HG02798 (cell line): Measurements from ENCODE around the gene DCLK2.
A peak's percentile ranks its signal among the peaks of the same experiment; 100 is the strongest.

Source experiments
- ATAC-seq: cut with Tn5 transposase; IDR thresholded peaks from one replicate; pipeline ENCODE4 v1.9.1; 2021; ENCODE audit warnings: mild to moderate bottlenecking; ENCODE audit not compliant: unreplicated experiment, poor library complexity

Gene DCLK2

GRCh38 chr4:150115851-150116250 is 37.6 kb downstream of the DCLK2 start:
- no peak for ATAC-seq

DNA sequence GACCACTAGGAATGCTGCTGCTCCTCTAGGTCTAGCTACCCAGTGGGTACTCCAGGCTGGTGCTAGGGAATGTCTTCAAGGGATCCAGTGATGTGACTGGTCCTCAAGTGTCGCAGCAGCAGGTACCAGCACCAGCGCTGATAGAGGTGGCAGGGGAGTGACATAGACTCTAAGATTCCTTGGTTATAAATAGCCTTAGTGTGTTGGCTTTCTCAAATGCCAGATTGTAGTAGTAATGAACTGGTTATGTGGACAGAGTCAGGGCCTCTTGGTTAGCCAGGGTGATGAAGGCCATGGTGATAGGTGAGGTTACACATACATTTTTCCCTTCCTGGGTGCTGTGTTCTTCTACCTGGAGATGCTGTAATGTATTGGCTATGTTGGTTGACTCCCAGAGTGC is 38.3 kb downstream of the DCLK2 start:
- ATAC-seq: no peak

DNA sequence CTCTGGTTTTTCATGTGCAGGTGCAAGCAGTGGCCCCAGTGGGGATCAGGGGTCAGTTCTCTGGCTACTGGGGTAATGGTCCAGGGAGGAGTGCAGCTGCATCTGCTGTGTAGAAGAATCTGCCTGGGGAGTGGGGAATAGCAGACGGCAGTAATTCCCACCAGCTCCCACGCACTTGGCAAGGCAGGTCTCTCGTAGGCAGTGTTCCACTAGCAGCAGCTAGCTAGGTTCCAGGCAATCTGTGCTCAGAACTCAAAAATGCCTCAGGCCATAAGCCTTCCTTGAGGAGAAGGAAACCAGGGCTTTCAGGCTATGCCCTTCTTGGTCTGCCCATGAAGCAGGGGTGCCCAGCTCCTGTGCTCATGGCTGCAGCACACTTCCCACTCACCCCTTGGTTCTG is 38.8 kb downstream of the DCLK2 start:
- no peak for ATAC-seq

GRCh38 chr4:150117629-150118028 is 39.4 kb downstream of the DCLK2 start:
- no peak for ATAC-seq

- ATAC-seq: no peak
Observed at GRCh38 chr4:150119492-150119891, 41.2 kb downstream of the DCLK2 start.

- ATAC-seq: no peak
Observed at GRCh38 chr4:150123087-150123486, 44.8 kb downstream of the DCLK2 start.

DNA sequence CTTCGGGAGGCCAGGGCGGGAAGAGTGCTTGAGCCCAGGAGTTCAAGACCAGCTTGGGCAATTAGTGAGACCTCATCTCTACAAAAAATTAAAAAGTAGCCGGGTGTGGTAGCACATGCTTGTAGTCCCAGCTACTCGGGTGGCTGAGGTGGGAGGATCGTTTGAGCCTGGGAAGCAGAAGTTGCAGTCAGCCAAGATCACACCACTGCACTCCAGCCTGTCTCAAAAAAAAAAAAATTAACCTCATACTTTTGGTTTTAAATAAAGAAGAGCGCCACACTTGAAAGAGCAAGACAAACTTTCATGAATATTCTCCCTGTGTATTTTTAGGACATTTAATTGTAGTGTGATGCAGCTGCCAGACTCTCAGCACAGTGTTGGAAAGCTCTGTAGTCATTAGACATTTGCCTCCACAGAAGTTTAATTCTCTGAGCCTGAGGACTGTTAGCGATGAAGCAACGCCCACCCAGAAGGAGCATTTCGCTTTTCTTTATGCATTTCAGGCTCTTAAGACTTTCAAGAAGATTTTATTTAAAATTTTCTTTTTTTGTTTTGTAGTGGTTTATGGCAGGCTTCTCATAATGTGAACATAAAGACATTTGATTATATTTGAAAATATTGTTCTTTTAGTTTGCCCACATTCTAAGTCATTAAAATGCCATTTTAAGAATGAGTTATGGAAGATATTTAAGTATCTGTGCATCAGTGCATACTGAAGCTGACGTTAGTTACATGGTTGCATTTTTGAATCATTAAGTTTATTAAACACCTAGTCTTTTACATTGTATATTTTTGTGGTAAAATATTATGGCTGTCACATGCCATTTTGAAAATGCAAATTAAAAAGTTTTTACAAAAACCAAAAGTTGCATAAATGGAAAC is 45.8 kb downstream of the DCLK2 start:
- no peak for ATAC-seq

DNA sequence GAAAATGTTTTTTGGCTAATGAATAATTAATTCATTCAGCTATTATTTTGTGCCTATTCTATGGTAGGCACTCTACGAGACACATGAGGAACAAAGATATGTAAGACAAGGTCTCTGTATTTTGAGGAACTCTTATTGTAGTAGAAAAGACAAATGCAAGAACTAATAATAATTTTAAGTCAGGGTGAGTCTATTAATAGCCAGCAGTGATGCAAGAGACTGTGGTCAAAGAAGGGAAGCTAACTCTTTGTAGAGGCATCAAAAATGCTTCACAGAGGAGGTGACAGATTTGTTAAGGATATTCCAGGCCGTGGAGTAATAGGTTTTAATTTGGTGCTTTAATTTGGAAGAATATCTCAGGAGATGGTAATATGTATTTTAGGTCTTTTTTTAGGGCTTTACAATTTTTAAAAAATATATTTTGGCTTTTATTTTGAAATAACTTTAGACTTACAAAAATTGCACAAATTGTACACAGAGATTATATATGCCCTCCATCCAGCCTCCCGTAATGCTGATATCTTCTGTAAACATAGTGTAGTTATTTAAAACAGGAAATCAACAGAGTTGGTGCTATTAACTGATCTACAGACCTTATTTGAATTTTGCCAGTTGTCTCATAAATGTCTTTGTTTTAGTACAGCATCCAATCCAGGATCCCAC is 48.1 kb downstream of the DCLK2 start:
- ATAC-seq: peak; percentile 3

- peak; percentile 47 for ATAC-seq
Observed at GRCh38 chr4:150126864-150127203, 48.6 kb downstream of the DCLK2 start.

DNA sequence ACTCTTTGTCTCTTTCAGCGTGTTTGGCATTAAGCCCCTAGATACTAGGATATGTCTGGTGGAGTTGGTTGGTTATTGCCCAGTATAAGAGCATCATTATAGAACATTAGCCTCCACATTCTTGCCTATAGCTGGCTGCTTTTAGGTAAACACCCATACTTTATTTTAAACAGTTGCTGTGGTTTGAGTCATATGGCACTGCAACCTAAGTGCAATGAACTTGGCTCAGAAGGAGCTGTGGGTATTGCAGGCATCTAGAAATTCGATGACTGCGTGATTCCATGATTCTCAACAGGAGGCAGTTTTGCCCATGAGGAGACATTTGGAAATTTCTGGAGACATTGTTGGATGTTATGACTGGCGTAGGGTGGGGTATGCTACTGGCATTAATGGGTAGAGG is 49.5 kb downstream of the DCLK2 start:
- ATAC-seq: no peak

DNA sequence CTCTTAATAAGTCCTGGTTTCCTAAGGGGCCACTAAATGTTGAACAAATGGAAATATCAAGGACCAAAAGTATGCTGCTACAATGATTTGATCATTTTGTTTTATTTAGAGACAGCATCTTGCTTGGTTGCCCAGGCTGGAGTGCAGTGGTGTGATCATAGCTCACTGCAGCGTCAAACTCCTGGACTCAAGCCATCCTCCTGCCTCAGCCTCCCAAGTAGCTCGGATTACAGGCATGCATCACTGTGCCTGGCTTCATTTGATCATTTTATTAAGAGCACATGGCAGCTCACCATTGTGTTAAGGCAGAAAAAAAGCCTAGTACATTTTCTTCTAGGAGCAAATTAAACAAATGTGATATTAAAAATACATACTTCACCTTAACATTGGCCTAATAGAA is 52.7 kb downstream of the DCLK2 start:
- no peak for ATAC-seq

DNA sequence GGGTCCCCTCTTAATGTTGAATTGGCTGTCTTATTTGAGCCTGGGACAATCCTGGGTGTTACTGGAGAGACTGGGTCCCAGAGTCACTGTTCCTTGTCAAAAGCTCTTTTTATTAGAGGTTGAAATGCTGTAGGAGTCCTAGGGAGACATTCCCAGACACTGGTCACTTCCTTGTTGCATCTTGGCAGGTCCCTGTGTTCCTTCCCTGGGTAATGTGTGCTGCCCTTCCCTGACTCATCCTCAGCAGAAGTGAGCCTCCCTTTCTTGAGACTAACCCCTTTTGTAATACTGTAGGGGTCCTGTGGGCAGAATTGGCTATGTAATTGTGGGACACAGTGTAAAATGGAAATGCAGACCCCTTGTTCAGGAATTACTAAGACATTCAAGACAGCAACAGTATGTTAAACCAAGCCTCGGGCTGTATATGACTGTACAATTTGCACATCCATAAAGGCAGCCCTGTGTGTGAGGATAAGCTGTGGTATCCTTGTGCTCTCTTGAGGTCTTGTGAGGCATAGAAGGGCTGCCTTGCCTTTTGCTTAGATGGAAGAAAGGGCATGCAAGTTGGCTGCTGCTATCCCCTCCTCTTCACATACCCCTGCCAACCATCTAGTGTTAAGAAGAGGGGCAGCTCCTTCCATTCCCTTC is 53.5 kb downstream of the DCLK2 start:
- ATAC-seq: no peak

GRCh38 chr4:150133605-150134004 is 55.4 kb downstream of the DCLK2 start:
- ATAC-seq: no peak

DNA sequence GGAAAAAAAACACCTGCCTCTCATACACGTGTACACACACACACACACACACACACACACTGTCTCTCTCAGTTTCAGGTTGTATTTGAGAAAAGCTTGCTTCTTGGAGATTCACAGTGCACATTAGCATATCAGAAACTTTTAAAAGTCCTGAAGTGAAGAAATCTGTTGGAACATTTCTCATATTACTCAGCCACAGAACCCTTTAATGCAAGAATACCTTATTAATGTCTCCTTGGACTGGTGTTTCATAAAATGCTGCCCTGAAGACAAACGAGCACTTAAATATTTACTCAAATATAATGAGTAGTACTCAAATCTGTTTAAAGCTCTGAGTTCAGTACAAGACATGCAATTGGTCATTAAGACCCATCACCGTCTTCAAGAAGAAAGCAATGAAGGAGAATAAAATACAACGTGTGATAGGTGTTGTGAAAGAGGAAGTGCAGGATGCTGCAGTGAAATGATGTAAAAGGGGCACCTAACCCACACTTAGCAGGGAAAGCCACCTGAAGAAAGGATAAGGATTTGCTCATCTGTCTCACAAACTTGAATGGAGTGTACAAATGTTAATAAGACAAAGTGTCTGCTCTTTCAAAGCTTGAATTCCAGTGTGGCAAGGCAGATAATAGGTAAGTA is 57.0 kb downstream of the DCLK2 start:
- no peak for ATAC-seq

GRCh38 chr4:150136036-150136435 is 57.8 kb downstream of the DCLK2 start:
- ATAC-seq: no peak

DNA sequence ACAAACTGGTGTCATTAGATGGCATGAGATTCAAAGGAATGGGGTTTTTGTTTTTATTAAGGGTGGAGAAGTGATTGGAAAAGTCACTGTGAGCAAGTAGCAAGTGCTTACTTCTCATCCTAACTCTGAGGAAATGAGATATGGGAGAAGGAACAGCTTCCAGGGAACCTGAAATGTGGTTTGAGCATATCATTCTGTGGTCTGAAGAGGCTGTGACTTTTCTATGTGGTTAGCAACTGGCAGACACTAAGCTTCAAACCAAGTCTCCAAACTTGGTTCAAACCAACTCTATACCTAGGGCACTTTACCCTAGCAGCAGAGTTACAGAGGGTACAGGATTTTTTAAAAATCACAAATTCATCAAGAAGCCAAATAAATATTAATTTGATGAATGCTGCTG is 58.2 kb downstream of the DCLK2 start:
- no peak for ATAC-seq

DNA sequence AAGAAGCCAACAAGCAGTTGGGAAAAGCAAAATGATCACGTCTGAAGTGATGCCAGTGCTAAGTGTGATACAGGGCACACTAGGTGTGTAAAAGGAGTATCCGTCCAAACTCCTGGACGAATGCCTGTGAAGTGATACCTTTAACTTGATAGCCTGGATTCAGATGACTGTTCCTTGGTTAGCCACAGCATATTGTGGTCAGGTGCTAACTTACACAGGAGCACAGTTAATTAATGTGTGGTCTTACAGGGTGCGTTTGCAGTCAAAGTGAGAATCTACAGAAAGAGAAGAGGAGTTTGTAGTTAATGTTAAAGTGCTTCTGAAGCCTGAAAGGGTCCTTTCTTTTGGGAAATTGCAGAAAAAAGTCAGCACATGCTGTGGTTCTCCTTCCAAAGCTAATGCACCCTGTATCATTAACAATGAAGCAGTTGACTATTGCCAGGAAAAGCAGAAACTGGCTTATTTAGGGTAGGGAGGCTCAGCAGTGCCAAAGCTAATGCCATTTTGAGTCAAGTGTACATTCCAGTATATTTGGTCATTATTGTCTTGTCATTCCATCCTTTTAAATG is 61.1 kb downstream of the DCLK2 start:
- ATAC-seq: no peak

GRCh38 chr4:150140774-150141400 is 62.6 kb downstream of the DCLK2 start:
- ATAC-seq: no peak

- ATAC-seq: no peak
Observed at GRCh38 chr4:150141756-150142155, 63.5 kb downstream of the DCLK2 start.

GRCh38 chr4:150142831-150143230 is 64.6 kb downstream of the DCLK2 start:
- ATAC-seq: no peak
